Psoas muscle (tissue), 8 donors: Measurements from ENCODE around the gene C2CD4C. TPM values are rescaled to one million over a fixed set of nuclear protein-coding genes. Genes with fewer than 3 reads are reported as not detected.

Experiments used
- ATAC-seq, 4 donors: fragments of 200-7000 bp; cut with Tn5 transposase; one replicate each; pipeline ENCODE4 v1.9.1; 2020; ENCODE audit warnings: moderate library complexity in 3 of 4, mild to moderate bottlenecking in 2 of 4
- DNase-seq, 2 donors: peaks; one replicate each; pipeline ENCODE4 v3.0.0-alpha.2; 2020
- H3K27ac ChIP-seq: fragments of 200-600 bp; one replicate; pipeline ENCODE4 v1.8.0; 2022
- H3K27me3 ChIP-seq, 3 donors: fragments of 200-600 bp in 1 of 3; one replicate each; pipeline versions ENCODE4 v1.6.1 to v1.8.0; 2013 to 2022; ENCODE audit warnings: low read length in 2 of 3, mild to moderate bottlenecking in 2 of 3, moderate library complexity in 1 of 3; ENCODE audit not compliant: insufficient read depth in 3 of 3
- H3K36me3 ChIP-seq, 2 donors: fragments of 200-600 bp in 1 of 2; one replicate each; pipeline versions ENCODE4 v1.6.1 to v1.8.0; 2013 to 2022; ENCODE audit warnings: low read depth in 1 of 2, mild to moderate bottlenecking in 1 of 2, moderate library complexity in 1 of 2; ENCODE audit not compliant: insufficient read depth in 1 of 2
- H3K4me1 ChIP-seq: fragments of 200-600 bp; one replicate; pipeline ENCODE4 v1.8.0; 2022
- H3K4me3 ChIP-seq: fragments of 200-600 bp; one replicate; pipeline ENCODE4 v1.8.0; 2022; ENCODE audit warnings: mild to moderate bottlenecking
- H3K9me3 ChIP-seq: fragments of 200-600 bp; one replicate; pipeline ENCODE4 v1.8.0; 2022
- CTCF ChIP-seq: fragments of 200-600 bp; IDR thresholded peaks from one replicate; pipeline ENCODE4 v1.8.0; 2022; ENCODE audit warnings: antibody characterized with exemption
- WGBS, 3 donors: extraction: QIAGEN DNeasy Blood & Tissue Kit; methylation state at CpG; one replicate each; pipeline versions ENCODE4 v1.1.6 to v1.1.7; 2013; 5-methylcytosine and 5-hydroxymethylcytosine counted together
- intact Hi-C, 2 donors: fragments of 100-400 bp; cut with DNase I; formaldehyde crosslinking; loops; one replicate each; pipeline versions ENCODE4 v1.11.0 to v1.14.2; 2022
- polyA plus RNA-seq, 3 donors: library from polyadenylated mRNA; stranded (reverse); fragments of 200-250 nt; gene quantifications; one replicate each; pipeline ENCODE4 v1.2.3, GENCODE V29; 2013
- total RNA-seq, 4 donors: library from RNA; stranded (reverse); fragmentation: NEBNext Ultra II Directional in 2 of 4; extraction: Animal tissue kit (Norgen Biotek cat#: 25700) in 2 of 4; gene quantifications; one replicate each; pipeline versions ENCODE4 v1.2.1 to v1.2.4, GENCODE V29; 2021 to 2023
- donor health status: healthy with polysubstance abuse.
- donor health status: DM: no; HTN: no; CAD: no; lungs with moderate emphysema.
- donor health status: Bipolar disorder and iron deficiency.
- donor health status: healthy.
- donor health status: DM: yes; HTN: yes; CAD: no.
- donor health status: DM: no; HTN: no; CAD: no.
- donor health status: DM: no; HTN: no; CAD: no.
- donor health status: DM: yes; HTN: yes; CAD: no.

The C2CD4C gene
- total and polyA plus RNA-seq, 7 donors = 0.47 to 1.3 (median 0.97) TPM

GRCh38 chr19:418761-419671 lies 10.1 kb upstream of the C2CD4C start:
- peak in 1 of 2 donors; percentile 46 for DNase-seq
- intact Hi-C loops = no loop called here
- H3K9me3 ChIP-seq = no peaks in the 10 kb centered on the region
- no peak for TF ChIP-seq CTCF
- H3K4me1 ChIP-seq = no peaks in the 10 kb centered on the region
- no peak overlapping the region for H3K27ac ChIP-seq
- peak in 2 of 4 donors; percentile 10 to 43 for ATAC-seq
- peaks cover 0 to 3% (median 0%) of the 10 kb centered on the region in 3 donors for H3K27me3 ChIP-seq
- WGBS, 3 donors = 69 to 75% (median 71%) methylated on average over 49 to 51 of the region's 51 CpGs
- H3K4me3 ChIP-seq = no peak overlapping the region
- H3K36me3 ChIP-seq = no peaks in the 10 kb centered on the region

GRCh38 chr19:416416-416815 lies 7.5 kb upstream of the C2CD4C start:
- Histone ChIP-seq H3K9me3 (no peaks in the 10 kb centered on the region), H3K36me3 (no peaks in the 10 kb centered on the region), H3K27ac (no peak overlapping the region), H3K4me1 (no peaks in the 10 kb centered on the region), H3K27me3 (peaks cover 0 to 11% (median 8%) of the 10 kb centered on the region in 3 donors), H3K4me3 (no peak overlapping the region)
- intact Hi-C loops = no loop called here
- no peak for TF ChIP-seq CTCF
- ATAC-seq (no peak), DNase-seq (peak in 1 of 2 donors; percentile 29)
- 75 to 86% (median 79%) methylated on average over 14 of the region's 14 CpGs for WGBS, 3 donors

- intact Hi-C loops = no loop called here
- Histone ChIP-seq H3K9me3 (no peaks in the 10 kb centered on the region), H3K36me3 (no peaks in the 10 kb centered on the region), H3K4me1 (no peaks in the 10 kb centered on the region), H3K27ac (no peak overlapping the region), H3K27me3 (peaks cover 0 to 17% (median 11%) of the 10 kb centered on the region in 3 donors), H3K4me3 (no peak overlapping the region)
- TF ChIP-seq CTCF = no peak
- DNase-seq (no peak), ATAC-seq (no peak)
- 86 to 100% (median 93%) methylated on average over 1 of the region's 1 CpG for WGBS, 3 donors
These were observed 6.3 kb upstream of the C2CD4C start for GRCh38 chr19:415292-415691.

- peaks cover 0 to 30% (median 17%) of the 10 kb centered on the region in 3 donors for H3K27me3 ChIP-seq
- no peaks in the 10 kb centered on the region for H3K9me3 ChIP-seq
- peak in 1 of 2 donors; percentile 23 for DNase-seq
- TF ChIP-seq CTCF = no peak
- ATAC-seq = no peak
- H3K36me3 ChIP-seq = no peaks in the 10 kb centered on the region
- peaks cover 3% of the 10 kb centered on the region for H3K4me1 ChIP-seq
- no peak overlapping the region for H3K4me3 ChIP-seq
- intact Hi-C loops = no loop called here
- 69 to 77% (median 73%) methylated on average over 15 of the region's 15 CpGs for WGBS, 3 donors
- no peak overlapping the region for H3K27ac ChIP-seq
These were observed 4.9 kb upstream of the C2CD4C start for GRCh38 chr19:413756-414420.
